ENCODE results near the gene KLF4. TPM values are rescaled to one million over a fixed set of nuclear protein-coding genes. Genes with fewer than 3 reads are reported as not detected.

KLF4 gene
- total and polyA plus RNA-seq, 2 donors from 2014 or later: 13.5 to 69.4 TPM

DNA sequence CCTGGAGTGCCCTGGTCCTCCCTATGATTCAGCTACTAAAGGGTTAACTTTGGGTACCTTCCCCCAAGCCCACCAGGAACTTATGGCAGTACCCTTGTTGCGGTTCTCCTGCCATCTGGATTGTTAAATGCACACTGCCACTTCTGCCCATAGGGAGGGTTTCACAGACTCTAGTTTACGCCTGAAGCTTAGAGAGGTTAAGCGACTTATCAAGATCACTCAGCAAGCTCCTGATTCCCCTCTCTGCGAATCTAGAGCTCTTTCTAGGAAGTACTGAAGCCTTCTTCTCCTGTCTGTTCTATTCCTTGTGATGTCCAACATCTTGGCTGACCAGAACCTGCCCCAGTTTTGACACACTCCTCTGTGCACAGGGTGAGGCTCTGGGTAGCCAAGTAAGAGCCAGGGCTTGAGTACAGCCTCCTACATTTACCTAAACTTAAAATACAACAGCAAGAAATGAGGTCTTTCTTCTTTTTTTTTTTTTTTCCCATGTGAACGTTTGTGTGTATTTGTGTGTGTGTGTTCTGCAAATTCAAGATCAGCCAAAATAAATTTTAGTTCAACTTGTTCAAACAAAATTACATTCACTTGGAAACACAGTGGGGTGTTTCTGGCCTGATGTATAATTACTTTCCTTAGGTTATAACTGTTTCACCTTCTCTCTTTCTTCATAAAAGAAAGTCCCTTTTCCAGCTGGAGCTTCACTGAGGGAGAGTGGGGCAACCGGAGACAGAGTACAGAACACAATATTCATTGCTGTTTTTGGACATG is 28.7 kb upstream of the KLF4 start:
- Histone ChIP-seq H3K9me3 (ENCODE audit: control insufficient read depth in 2 of 3, insufficient read depth in 1 of 3, low read length in 3 of 3) (no peaks in the 10 kb centered on the region), H3K27me3 (ENCODE audit: control insufficient read depth, insufficient read depth, low read length) (no peaks in the 10 kb centered on the region), H3K4me3 (ENCODE audit: low read length in 3 of 3) (no peak overlapping the region), H3K27ac (ENCODE audit: low read depth in 2 of 2, low read length in 2 of 2) (no peak overlapping the region), H3K9ac (ENCODE audit: low read length in 3 of 3) (no peak overlapping the region), H3K4me1 (ENCODE audit: control insufficient read depth in 2 of 3, insufficient read depth in 2 of 3, low read depth in 1 of 3, low read length in 3 of 3) (no peaks in the 10 kb centered on the region), H3K36me3 (ENCODE audit: control insufficient read depth in 2 of 3, insufficient read depth in 3 of 3, low read length in 3 of 3) (no peaks in the 10 kb centered on the region)
- intact Hi-C loops (cut with DNase I): no loop called here
- peak in 1 of 5 donors; percentile 17 for DNase-seq
- no peak for FAIRE-seq
- TF ChIP-seq, protein P1, sequence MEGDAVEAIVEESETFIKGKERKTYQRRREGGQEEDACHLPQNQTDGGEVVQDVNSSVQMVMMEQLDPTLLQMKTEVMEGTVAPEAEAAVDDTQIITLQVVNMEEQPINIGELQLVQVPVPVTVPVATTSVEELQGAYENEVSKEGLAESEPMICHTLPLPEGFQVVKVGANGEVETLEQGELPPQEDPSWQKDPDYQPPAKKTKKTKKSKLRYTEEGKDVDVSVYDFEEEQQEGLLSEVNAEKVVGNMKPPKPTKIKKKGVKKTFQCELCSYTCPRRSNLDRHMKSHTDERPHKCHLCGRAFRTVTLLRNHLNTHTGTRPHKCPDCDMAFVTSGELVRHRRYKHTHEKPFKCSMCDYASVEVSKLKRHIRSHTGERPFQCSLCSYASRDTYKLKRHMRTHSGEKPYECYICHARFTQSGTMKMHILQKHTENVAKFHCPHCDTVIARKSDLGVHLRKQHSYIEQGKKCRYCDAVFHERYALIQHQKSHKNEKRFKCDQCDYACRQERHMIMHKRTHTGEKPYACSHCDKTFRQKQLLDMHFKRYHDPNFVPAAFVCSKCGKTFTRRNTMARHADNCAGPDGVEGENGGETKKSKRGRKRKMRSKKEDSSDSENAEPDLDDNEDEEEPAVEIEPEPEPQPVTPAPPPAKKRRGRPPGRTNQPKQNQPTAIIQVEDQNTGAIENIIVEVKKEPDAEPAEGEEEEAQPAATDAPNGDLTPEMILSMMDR (IDR thresholded peaks at IDR 0.05; ENCODE audit: borderline replicate concordance, extremely low read depth, insufficient read depth): no peak

DNA sequence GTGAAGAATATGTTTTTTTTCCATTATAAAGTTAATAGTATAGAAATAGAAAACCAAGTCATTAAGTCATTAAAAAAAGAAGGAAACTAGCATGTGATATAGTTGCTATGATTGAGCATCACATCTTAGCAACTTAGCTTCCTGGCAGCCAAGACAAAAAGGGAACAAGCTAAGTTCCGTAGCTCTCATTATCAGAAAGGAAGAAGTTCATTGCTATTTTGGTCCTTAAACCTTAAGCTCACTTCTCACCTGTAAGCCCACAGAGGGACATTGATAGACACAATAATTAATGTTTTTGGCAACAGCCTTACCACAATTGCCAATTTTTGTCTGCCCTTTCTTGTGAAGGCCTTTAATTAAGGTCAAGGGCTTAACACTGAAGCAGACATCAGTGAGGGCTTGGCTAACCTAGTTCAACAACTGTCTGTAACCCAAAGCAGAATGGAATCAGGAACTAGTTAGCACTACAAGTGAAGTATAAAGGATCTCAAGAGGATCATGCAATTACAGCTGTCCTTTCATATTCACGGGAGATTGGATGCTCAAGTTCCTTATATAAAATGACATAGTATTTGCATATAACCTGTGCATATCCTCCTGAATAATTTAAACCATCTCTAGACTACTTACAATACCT is 24.0 kb upstream of the KLF4 start:
- Histone ChIP-seq H3K4me3 (ENCODE audit: low read length in 3 of 3) (no peak overlapping the region), H3K9ac (ENCODE audit: low read length in 3 of 3) (no peak overlapping the region), H3K27ac (ENCODE audit: low read depth in 2 of 2, low read length in 2 of 2) (no peak overlapping the region), H3K9me3 (ENCODE audit: control insufficient read depth in 2 of 3, insufficient read depth in 1 of 3, low read length in 3 of 3) (no peaks in the 10 kb centered on the region), H3K4me1 (ENCODE audit: control insufficient read depth in 2 of 3, insufficient read depth in 2 of 3, low read depth in 1 of 3, low read length in 3 of 3) (no peaks in the 10 kb centered on the region), H3K27me3 (ENCODE audit: control insufficient read depth, insufficient read depth, low read length) (no peaks in the 10 kb centered on the region), H3K36me3 (ENCODE audit: control insufficient read depth in 2 of 3, insufficient read depth in 3 of 3, low read length in 3 of 3) (no peaks in the 10 kb centered on the region)
- TF ChIP-seq, protein P1 (IDR thresholded peaks at IDR 0.05; ENCODE audit: borderline replicate concordance, extremely low read depth, insufficient read depth): no peak
- FAIRE-seq: no peak
- DNase-seq: no peak
- intact Hi-C loops (cut with DNase I): no loop called here

DNA sequence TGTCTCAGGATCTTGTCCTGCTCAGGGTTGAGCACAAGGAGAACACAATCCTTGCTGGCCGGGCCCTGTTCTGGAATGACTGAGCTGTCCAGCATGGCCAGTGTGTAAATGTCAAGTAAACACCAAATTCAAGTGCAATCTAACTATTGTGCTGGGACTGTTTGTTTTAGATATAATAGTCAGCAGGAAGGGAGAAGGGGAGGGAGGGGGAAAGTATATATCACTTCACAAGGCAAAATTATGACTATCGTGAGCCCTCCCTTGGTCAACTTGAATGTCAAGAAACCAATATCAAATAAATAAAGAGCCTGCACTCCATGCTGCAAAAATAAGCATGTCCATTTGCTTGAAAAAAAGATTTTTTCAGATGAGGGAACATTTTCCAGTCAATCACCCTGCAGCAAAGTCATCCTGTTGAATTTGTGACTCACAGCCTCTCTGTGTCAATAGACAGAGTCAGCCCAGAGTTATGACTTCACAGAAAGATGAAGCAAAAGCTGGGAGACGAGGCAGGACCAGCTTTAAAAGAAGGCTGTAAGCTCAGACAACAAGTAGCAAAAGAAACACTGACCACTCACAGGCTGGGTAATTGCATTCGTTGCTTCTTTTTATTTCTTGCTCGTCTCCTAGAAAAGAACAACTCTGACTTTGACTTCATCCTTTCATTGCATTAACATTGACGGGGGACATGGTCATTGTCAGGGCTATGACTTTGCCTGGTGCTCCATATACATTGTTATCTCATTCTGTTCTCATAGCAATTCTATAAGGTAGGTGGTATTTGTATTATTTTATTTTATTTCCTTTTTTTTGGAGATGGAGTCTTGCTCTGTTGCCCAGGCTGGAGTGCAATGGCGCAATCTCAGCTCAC is 15.3 kb upstream of the KLF4 start:
- no peak overlapping the region for H3K27ac ChIP-seq (ENCODE audit: low read depth in 2 of 2, low read length in 2 of 2)
- no peak for FAIRE-seq

More for the DNA sequence above, 15.3 kb upstream of the KLF4 start:
- Histone ChIP-seq H3K9me3 (ENCODE audit: control insufficient read depth in 2 of 3, insufficient read depth in 1 of 3, low read length in 3 of 3) (no peaks in the 10 kb centered on the region), H3K9ac (ENCODE audit: low read length in 3 of 3) (no peak overlapping the region), H3K36me3 (ENCODE audit: control insufficient read depth in 2 of 3, insufficient read depth in 3 of 3, low read length in 3 of 3) (no peaks in the 10 kb centered on the region), H3K4me1 (ENCODE audit: control insufficient read depth in 2 of 3, insufficient read depth in 2 of 3, low read depth in 1 of 3, low read length in 3 of 3) (no peaks in the 10 kb centered on the region), H3K4me3 (ENCODE audit: low read length in 3 of 3) (no peak overlapping the region), H3K27me3 (ENCODE audit: control insufficient read depth, insufficient read depth, low read length) (no peaks in the 10 kb centered on the region)
- TF ChIP-seq, protein P1 (IDR thresholded peaks at IDR 0.05; ENCODE audit: borderline replicate concordance, extremely low read depth, insufficient read depth): no peak
- intact Hi-C loops (cut with DNase I): no loop called here
- DNase-seq: no peak
